ENCODE measurements around the gene LRRC28.

DNA sequence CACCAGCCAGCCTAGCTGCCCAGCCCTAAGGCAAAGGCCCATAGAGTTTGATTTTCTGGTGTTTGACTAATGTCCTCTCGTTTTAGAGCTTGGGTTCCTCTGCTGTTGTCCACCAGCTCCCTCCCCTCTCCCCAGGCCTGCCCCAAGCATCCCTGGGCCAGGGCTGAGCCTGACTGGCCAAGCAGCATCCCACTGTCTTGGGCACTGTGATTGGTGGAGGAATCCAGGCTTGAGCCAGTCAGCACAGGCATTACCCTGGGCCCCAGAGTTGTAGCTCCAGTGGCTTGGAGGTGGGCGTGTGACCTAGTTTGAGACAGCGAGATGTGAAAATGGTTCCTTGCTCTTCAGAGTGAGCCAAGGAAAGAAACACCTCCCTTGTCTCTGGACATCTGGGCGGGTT, 159.2 kb downstream of the LRRC28 start:
- TF ChIP-seq, protein P1, sequence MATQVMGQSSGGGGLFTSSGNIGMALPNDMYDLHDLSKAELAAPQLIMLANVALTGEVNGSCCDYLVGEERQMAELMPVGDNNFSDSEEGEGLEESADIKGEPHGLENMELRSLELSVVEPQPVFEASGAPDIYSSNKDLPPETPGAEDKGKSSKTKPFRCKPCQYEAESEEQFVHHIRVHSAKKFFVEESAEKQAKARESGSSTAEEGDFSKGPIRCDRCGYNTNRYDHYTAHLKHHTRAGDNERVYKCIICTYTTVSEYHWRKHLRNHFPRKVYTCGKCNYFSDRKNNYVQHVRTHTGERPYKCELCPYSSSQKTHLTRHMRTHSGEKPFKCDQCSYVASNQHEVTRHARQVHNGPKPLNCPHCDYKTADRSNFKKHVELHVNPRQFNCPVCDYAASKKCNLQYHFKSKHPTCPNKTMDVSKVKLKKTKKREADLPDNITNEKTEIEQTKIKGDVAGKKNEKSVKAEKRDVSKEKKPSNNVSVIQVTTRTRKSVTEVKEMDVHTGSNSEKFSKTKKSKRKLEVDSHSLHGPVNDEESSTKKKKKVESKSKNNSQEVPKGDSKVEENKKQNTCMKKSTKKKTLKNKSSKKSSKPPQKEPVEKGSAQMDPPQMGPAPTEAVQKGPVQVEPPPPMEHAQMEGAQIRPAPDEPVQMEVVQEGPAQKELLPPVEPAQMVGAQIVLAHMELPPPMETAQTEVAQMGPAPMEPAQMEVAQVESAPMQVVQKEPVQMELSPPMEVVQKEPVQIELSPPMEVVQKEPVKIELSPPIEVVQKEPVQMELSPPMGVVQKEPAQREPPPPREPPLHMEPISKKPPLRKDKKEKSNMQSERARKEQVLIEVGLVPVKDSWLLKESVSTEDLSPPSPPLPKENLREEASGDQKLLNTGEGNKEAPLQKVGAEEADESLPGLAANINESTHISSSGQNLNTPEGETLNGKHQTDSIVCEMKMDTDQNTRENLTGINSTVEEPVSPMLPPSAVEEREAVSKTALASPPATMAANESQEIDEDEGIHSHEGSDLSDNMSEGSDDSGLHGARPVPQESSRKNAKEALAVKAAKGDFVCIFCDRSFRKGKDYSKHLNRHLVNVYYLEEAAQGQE (IDR thresholded peaks at IDR 0.05; ENCODE audit: borderline replicate concordance), result no peak
- TF ChIP-seq EZH2 (IDR thresholded peaks at IDR 0.05; ENCODE audit: borderline replicate concordance, insufficient read depth, low read length, poor library complexity, severe bottlenecking) (no peak), POLR2AphosphoS5 (IDR thresholded peaks at IDR 0.05) (no peak), EP300 (conservative IDR thresholded peaks at IDR 0.05; ENCODE audit: poor library complexity, severe bottlenecking) (no peak), TAF1 (IDR thresholded peaks at IDR 0.05; ENCODE audit: low read depth) (no peak), RAD21 (conservative IDR thresholded peaks at IDR 0.05) (no peak), SMC3 (conservative IDR thresholded peaks at IDR 0.05; ENCODE audit: poor library complexity) (no peak), MXI1 (conservative IDR thresholded peaks at IDR 0.05; ENCODE audit: poor library complexity, severe bottlenecking) (no peak)
- TF ChIP-seq, protein P2, sequence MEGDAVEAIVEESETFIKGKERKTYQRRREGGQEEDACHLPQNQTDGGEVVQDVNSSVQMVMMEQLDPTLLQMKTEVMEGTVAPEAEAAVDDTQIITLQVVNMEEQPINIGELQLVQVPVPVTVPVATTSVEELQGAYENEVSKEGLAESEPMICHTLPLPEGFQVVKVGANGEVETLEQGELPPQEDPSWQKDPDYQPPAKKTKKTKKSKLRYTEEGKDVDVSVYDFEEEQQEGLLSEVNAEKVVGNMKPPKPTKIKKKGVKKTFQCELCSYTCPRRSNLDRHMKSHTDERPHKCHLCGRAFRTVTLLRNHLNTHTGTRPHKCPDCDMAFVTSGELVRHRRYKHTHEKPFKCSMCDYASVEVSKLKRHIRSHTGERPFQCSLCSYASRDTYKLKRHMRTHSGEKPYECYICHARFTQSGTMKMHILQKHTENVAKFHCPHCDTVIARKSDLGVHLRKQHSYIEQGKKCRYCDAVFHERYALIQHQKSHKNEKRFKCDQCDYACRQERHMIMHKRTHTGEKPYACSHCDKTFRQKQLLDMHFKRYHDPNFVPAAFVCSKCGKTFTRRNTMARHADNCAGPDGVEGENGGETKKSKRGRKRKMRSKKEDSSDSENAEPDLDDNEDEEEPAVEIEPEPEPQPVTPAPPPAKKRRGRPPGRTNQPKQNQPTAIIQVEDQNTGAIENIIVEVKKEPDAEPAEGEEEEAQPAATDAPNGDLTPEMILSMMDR (IDR thresholded peaks at IDR 0.05; ENCODE audit: poor library complexity, severe bottlenecking), result no peak

All from neural cell (in vitro differentiated cells).